Measurements from ENCODE around the gene OR1J1.
A peak's percentile ranks its signal among the peaks of the same experiment; 100 is the strongest.

The OR1J1 gene

GRCh38 chr9:122477826-122478225, at the start of gene OR1J1:
TSS of gene OR1J1 (minus strand) at chr9:122477926. CDS start at chr9:122477926, 0 bp downstream.
- DNase-seq: no peak

GRCh38 chr9:122527193-122527592, 49.5 kb upstream of the OR1J1 start, which contains the start of gene OR1N1:
TSS of gene OR1N1 (minus strand) at chr9:122527293. CDS start at chr9:122527293, 0 bp downstream.
- DNase-seq: no peak

GRCh38 chr9:122526602-122527001, 48.9 kb upstream of the OR1J1 start:
- no peak for DNase-seq

GRCh38 chr9:122519376-122519775, 41.6 kb upstream of the OR1J1 start:
- DNase-seq: no peak

GRCh38 chr9:122518841-122519240, 41.1 kb upstream of the OR1J1 start, which contains the start of gene OR1J4:
TSS of gene OR1J4 (plus strand) at chr9:122519141. CDS start at chr9:122519141, 0 bp downstream.
- no peak for DNase-seq

- no peak for DNase-seq
Observed at GRCh38 chr9:122518226-122518625, 40.5 kb upstream of the OR1J1 start.

- DNase-seq: no peak
Observed at GRCh38 chr9:122510502-122510901, 32.8 kb upstream of the OR1J1 start, which contains the start of gene OR1J2. TSS of gene OR1J2 (plus strand) at chr9:122510802. CDS start at chr9:122510802, 0 bp downstream.

GRCh38 chr9:122506964-122507363, 29.2 kb upstream of the OR1J1 start:
- DNase-seq: no peak

GRCh38 chr9:122498883-122499288, 21.2 kb upstream of the OR1J1 start:
- DNase-seq: no peak

GRCh38 chr9:122479062-122479461, 1.3 kb upstream of the OR1J1 start:
- DNase-seq: no peak

GRCh38 chr9:122477346-122477745, 380 bp downstream of the OR1J1 start:
- no peak for DNase-seq

GRCh38 chr9:122475717-122476116, 2.0 kb downstream of the OR1J1 start:
- no peak for DNase-seq

GRCh38 chr9:122474561-122474960, 3.2 kb downstream of the OR1J1 start:
- DNase-seq: no peak

GRCh38 chr9:122468735-122469134, 9.0 kb downstream of the OR1J1 start:
- DNase-seq: no peak

- DNase-seq: no peak
Observed at GRCh38 chr9:122466456-122466855, 11.3 kb downstream of the OR1J1 start.

GRCh38 chr9:122464633-122465567, 12.8 kb downstream of the OR1J1 start:
- peak; percentile 63 for DNase-seq

GRCh38 chr9:122463828-122464632, 13.7 kb downstream of the OR1J1 start:
- no peak for DNase-seq

GRCh38 chr9:122457787-122458186, 19.9 kb downstream of the OR1J1 start:
- DNase-seq: no peak

GRCh38 chr9:122456123-122456522, 21.6 kb downstream of the OR1J1 start:
- DNase-seq: no peak

GRCh38 chr9:122453677-122454135, 24.0 kb downstream of the OR1J1 start:
- no peak for DNase-seq

- DNase-seq: no peak
Observed at GRCh38 chr9:122446819-122447484, 30.8 kb downstream of the OR1J1 start.

GRCh38 chr9:122445155-122445749, 32.5 kb downstream of the OR1J1 start:
- DNase-seq: no peak

Measured in activated naive CD4-positive, alpha-beta T cell treated with anti-CD3 and anti-CD28 coated beads, Interleukin-2, amount 50 U/mL, for 16 hours (primary cell).